Mononuclear cell (primary cell): ENCODE measurements around the gene MPHOSPH8. TPM values are rescaled to one million over a fixed set of nuclear protein-coding genes. Genes with fewer than 3 reads are reported as not detected.
"Not testable (repeated sequence)": the region's sequence is repeated elsewhere in the genome, so short reads cannot be mapped to it uniquely, and the experiment has no call there.

ENCODE experiments used
- H3K27me3 ChIP-seq: 2 replicates; pipeline ENCODE4 v1.6.0; 2011; ENCODE audit warnings: low read length, control low read depth; ENCODE audit not compliant: insufficient read depth
- H3K4me1 ChIP-seq: 2 replicates; pipeline ENCODE4 v1.5.1; 2011; ENCODE audit warnings: mild to moderate bottlenecking, low read length, control low read depth; ENCODE audit not compliant: insufficient read depth
- H3K4me3 ChIP-seq: 2 replicates; pipeline ENCODE4 v1.5.1; 2011; ENCODE audit warnings: mild to moderate bottlenecking, low read length, moderate library complexity
- H3K9me3 ChIP-seq: 2 replicates; pipeline ENCODE4 v1.5.1; 2011; ENCODE audit warnings: low read depth, mild to moderate bottlenecking, control low read depth, low read length
- total RNA-seq: library from RNA; depleted of rRNA; stranded (reverse); fragments of >200 nt; gene quantifications from one replicate; pipeline ENCODE4 v1.2.3, GENCODE V29; 2012

Gene MPHOSPH8
- total RNA-seq, 1 donor, result 21.7 TPM

- Histone ChIP-seq H3K4me3 (no peak overlapping the region), H3K27me3 (no peaks in the 10 kb centered on the region), H3K4me1 (no peaks in the 10 kb centered on the region), H3K9me3 (no peaks in the 10 kb centered on the region)
These were observed 28.1 kb downstream of the MPHOSPH8 start for GRCh38 chr13:19661561-19661960.

GRCh38 chr13:19663416-19663979, 30.0 kb downstream of the MPHOSPH8 start:
- no peaks in the 10 kb centered on the region for H3K4me1 ChIP-seq
- H3K9me3 ChIP-seq, result no peaks in the 10 kb centered on the region
- no peaks in the 10 kb centered on the region for H3K27me3 ChIP-seq
- no peak overlapping the region for H3K4me3 ChIP-seq

DNA sequence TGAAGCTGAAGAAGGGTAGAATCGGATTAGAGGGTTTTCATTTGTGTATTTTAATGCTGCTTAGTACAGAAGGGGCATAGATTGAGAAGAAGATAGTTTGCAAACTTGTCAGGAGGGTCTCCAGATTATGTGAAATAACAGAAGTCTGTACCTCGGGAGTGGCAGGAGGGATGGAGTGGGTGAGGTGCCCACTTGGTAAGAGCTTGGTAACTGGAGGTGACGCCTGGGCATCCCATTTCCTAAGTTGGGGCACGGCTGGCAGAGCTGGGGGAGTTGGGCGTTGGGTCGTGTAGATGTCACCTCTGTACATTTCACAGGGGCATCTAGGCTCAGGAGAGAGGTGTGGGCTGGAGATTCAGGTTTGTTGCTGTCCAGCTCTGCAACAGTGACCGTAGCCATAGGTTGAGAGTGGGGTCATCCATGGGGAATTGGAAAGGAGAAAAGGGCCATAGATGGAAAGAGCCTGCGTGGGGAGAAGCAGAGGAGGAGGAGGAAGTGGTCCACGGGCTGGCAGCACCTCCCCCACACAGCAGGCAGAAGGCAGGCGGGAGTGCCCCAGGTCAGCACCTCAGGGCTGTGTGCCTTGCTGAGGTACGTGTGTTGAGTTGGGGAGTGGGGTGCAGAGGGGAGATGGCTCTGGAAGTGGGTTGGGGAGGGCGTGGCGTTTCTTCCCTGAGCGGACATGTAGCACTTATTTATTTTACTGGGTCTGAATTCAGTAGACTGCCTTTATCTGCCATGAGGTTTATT, 31.2 kb downstream of the MPHOSPH8 start:
- H3K27me3 ChIP-seq, result no peaks in the 10 kb centered on the region
- no peaks in the 10 kb centered on the region for H3K4me1 ChIP-seq
- H3K9me3 ChIP-seq, result no peaks in the 10 kb centered on the region
- H3K4me3 ChIP-seq, result no peak overlapping the region

DNA sequence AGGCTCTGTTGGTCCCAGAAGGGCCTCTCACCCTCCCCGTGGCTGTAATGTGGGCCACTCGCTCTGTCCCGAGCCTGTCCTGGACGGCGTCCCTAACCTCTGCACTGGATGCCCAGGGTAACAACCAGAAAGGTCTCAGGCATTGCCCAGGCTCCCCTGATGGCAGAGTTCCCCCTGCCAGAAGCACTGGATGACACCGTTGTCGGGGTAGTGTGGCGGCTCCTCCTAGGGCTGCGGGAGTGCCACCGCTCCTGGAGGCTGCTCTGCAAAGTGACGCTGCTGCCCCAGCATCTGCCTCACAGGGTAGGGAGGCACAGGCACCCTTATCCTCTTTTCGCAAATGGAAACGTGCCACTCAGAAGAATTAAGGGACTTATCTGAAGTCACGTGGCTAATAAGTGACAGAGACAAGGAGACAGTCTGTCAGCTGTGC, 32.0 kb downstream of the MPHOSPH8 start:
- Histone ChIP-seq H3K9me3 (no peaks in the 10 kb centered on the region), H3K4me3 (no peak overlapping the region)

GRCh38 chr13:19668778-19669177, 35.3 kb downstream of the MPHOSPH8 start:
- Histone ChIP-seq H3K27me3 (no peaks in the 10 kb centered on the region), H3K4me1 (no peaks in the 10 kb centered on the region), H3K9me3 (no peaks in the 10 kb centered on the region), H3K4me3 (no peak overlapping the region)

More for the DNA sequence above, 32.0 kb downstream of the MPHOSPH8 start:
- Histone ChIP-seq H3K27me3 (no peaks in the 10 kb centered on the region), H3K4me1 (no peaks in the 10 kb centered on the region)

GRCh38 chr13:19670147-19670546, 36.7 kb downstream of the MPHOSPH8 start:
- H3K4me1 ChIP-seq, result no peaks in the 10 kb centered on the region
- H3K9me3 ChIP-seq, result no peaks in the 10 kb centered on the region
- no peaks in the 10 kb centered on the region for H3K27me3 ChIP-seq
- H3K4me3 ChIP-seq, result no peak overlapping the region

DNA sequence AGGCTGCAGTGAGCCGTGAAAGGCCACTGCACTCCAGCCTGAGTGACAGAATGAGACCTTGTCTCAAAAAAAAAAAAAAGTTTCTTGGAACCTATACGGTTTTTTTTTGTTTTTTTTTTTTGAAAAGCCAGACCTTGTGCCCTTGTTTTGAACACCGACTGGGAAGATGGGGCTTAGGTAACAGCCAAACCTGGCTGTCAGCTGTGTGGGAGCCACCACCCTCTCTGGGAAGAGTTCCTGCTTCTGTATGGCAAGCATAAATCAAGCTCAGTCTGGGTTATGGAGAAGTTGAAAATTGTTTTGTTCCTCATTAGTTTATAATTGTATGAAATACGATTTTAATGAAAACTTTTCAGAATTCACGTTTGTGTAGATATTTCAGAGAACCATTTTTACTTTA, 39.5 kb downstream of the MPHOSPH8 start:
- H3K4me1 ChIP-seq, result no peaks in the 10 kb centered on the region
- no peak overlapping the region for H3K4me3 ChIP-seq
- no peaks in the 10 kb centered on the region for H3K9me3 ChIP-seq
- no peaks in the 10 kb centered on the region for H3K27me3 ChIP-seq

DNA sequence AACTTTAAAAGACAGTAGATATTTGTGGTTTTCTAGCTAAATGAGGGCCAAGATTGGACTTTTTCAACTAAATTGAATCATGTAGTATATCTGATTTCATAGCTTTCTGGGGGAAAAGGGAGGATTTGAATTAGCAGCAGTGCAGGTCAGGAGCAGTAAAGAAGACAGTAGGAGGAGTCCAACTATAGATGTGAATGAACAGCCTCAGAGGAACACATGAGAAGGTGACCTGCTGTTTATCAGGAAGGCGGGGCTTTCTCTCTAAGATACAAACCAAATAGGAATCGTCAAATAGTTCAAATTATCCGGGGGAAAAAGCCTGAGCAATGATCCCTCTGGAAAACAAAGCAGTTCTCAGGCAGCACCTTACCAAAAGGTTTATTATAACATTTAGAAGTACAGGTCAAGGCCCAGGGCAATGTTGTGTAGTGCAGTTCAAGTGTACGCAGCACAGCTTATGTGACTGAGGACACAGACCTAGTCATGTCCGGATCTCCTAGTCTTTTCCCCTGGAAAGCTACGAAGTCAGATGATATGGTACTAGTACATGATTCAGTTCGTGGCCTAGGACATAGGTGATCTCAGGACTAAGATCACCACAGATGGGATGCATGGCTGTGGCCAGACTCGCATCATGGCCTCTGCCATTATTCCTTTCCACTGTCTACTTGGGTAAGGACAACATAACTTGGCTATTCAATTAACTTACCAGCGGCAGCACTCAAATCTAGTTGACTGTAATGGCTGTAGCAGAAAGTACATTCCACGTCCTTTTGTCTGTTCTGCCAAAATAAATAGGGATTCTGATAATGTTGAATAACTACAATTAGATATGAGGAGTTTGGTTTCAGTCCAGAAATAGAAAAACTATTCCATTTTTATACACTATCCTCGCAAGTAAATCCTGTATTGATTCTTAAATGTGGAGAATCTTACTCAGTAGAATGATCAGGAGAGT, 40.3 kb downstream of the MPHOSPH8 start:
- no peaks in the 10 kb centered on the region for H3K9me3 ChIP-seq
- no peaks in the 10 kb centered on the region for H3K4me1 ChIP-seq
- H3K4me3 ChIP-seq, result no peak overlapping the region
- no peaks in the 10 kb centered on the region for H3K27me3 ChIP-seq

DNA sequence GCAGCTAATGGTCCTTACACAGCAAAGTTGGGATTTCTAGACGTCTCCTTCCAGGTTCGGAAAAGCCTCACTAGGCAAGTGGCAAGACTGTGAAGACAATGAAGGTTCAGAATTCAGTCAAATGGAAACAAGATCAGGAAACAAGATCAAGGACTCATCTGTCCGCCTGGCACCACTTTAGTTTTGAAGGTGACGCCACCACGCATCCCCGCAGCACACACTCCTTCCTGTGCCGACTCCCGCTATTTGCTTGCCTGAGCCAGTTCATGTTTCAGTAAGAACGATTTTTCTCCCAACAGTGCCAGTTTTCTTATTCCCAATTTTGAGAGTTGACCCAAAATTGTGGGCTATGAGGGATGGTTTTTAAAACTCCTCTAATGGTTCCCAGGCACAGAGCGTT, 41.4 kb downstream of the MPHOSPH8 start:
- no peak overlapping the region for H3K4me3 ChIP-seq
- no peaks in the 10 kb centered on the region for H3K27me3 ChIP-seq
- no peaks in the 10 kb centered on the region for H3K9me3 ChIP-seq
- no peaks in the 10 kb centered on the region for H3K4me1 ChIP-seq

- no peaks in the 10 kb centered on the region for H3K27me3 ChIP-seq
- no peak overlapping the region for H3K4me3 ChIP-seq
- H3K9me3 ChIP-seq, result no peaks in the 10 kb centered on the region
- no peaks in the 10 kb centered on the region for H3K4me1 ChIP-seq
These were observed 42.7 kb downstream of the MPHOSPH8 start for GRCh38 chr13:19676168-19676567.

DNA sequence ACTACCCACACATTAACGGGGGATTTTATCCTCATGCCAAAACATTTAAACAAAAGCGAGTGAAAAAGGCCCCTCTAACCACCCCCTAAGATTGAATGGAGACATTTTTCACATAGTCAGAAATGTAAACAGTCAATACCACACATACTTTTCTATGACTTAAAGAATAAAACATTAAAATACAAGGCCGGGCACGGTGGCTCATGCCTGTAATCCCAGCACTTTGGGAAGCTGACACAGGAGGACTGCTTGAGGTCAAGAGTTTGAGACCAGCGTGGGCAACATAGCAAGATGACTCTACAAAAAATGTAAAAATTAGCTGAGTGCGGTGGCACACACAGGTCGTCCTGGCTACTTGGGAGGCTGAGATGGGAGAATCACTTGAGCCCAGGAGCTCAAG, 47.3 kb downstream of the MPHOSPH8 start:
- Histone ChIP-seq H3K4me1 (peaks cover 3% of the 10 kb centered on the region), H3K4me3 (no peak overlapping the region), H3K27me3 (no peaks in the 10 kb centered on the region), H3K9me3 (no peaks in the 10 kb centered on the region)

DNA sequence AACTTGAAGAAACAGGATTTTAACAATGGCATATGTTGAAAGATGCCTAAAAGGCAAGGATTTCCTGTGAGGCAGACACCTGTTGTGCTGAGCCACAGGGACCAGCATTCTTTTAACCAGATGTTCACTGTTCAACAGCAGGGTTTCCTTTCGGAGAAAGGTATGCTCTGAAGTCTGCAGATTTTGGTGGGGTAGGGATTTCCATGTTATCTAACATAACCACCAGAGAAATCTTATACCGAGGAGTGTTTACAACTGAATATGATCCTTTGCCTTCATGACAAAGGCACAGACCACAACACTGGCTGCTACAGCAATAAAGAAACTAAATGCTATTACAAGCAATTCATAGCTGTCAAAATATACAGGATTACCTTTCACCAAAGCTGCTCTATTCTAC, 48.1 kb downstream of the MPHOSPH8 start:
- Histone ChIP-seq H3K4me1 (peaks cover 3% of the 10 kb centered on the region), H3K9me3 (no peaks in the 10 kb centered on the region), H3K27me3 (no peaks in the 10 kb centered on the region), H3K4me3 (no peak overlapping the region)

DNA sequence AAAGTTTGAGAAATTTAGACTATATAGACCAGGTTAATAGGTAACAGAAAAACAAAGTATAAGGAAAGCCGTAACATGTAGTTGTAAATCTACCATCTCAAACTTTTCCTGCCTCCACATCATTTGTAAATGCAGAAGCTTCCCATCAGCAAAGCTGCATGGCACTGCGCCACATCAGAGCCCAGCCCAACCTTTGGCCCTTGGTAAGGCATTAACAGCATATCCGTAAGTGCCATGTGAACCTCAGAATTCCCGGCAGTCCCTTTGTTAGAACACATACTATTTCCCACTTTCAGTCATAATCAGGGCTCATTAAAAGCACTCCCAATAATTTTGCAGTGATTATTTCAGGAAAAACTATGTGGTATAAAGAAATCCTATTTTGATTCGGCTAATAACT, 51.6 kb downstream of the MPHOSPH8 start:
- peaks cover 3% of the 10 kb centered on the region for H3K4me1 ChIP-seq
- no peaks in the 10 kb centered on the region for H3K27me3 ChIP-seq
- H3K4me3 ChIP-seq, result no peak overlapping the region
- H3K9me3 ChIP-seq, result no peaks in the 10 kb centered on the region

- Histone ChIP-seq H3K9me3 (no peaks in the 10 kb centered on the region), H3K4me3 (no peak overlapping the region), H3K4me1 (peaks cover 3% of the 10 kb centered on the region), H3K27me3 (no peaks in the 10 kb centered on the region)
These were observed 52.0 kb downstream of the MPHOSPH8 start for GRCh38 chr13:19685437-19685836.

DNA sequence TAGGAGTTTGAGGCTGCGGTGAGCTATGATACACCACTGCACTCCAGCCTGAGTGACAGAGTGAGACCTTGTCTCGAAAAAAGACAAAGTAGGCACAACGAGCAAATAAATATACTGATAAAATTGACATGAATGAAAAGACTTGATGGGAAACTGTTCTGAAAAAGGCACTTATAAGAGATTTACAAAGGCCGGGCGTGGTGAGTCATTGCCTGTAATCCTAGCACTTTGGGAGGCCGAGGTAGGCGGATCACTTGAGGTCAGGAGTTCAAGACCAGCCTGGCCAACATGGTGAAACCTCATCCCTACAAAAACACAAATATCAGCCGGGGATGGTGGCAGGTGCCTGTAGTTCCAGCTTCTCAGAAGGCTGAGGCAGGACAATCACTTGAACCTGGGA, 58.0 kb downstream of the MPHOSPH8 start:
- H3K27me3 ChIP-seq, H3K9me3 ChIP-seq, H3K4me1 ChIP-seq, H3K4me3 ChIP-seq: not testable (repeated sequence)
